Epithelial cell of esophagus (primary cell): ENCODE measurements around the gene SLC23A2.
A peak's percentile ranks its signal among the peaks of the same experiment; 100 is the strongest.

ENCODE experiments used
- DNase-seq: peaks from one replicate; pipeline ENCODE4 v3.0.0; 2010; ENCODE audit warnings: low read depth
- H3K4me3 ChIP-seq: 2 replicates; pipeline ENCODE4 v1.5.1; 2011; ENCODE audit warnings: mild to moderate bottlenecking, low read length, control low read depth
- CTCF ChIP-seq: IDR thresholded peaks from 2 replicates; pipeline ENCODE4 v1.5.1; 2011; ENCODE audit warnings: low read depth, mild to moderate bottlenecking, low read length, control low read depth, inconsistent platforms; ENCODE audit not compliant: insufficient read depth; ENCODE audit errors: missing control alignments

SLC23A2 gene

GRCh38 chr20:4951299-4951698, 50.0 kb downstream of the SLC23A2 start:
- H3K4me3 ChIP-seq: no peak overlapping the region
- peak; percentile 83 for DNase-seq
- TF ChIP-seq CTCF: no peak

DNA sequence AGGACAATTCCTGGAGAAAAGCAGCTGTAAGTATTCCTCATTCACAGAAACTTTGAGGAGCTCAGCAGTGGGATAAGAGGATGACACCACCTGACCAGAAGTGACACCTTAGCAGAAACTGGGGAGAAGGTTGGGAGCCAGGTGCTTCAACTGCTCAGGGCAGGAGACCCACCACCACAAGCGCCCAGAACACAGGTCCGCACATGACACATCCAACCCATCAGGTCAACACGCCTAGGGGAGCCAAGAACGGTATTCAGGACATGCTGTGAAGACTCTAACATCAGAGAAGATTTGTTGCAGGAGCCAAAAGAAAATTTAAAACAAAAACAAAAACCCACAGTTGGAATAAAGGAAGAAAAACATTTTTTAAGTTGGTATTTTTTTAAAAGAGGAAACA, 50.5 kb downstream of the SLC23A2 start:
- H3K4me3 ChIP-seq: no peak overlapping the region
- no peak for TF ChIP-seq CTCF
- DNase-seq: no peak

GRCh38 chr20:4950437-4950836, 50.9 kb downstream of the SLC23A2 start:
- DNase-seq: no peak
- no peak for TF ChIP-seq CTCF

DNA sequence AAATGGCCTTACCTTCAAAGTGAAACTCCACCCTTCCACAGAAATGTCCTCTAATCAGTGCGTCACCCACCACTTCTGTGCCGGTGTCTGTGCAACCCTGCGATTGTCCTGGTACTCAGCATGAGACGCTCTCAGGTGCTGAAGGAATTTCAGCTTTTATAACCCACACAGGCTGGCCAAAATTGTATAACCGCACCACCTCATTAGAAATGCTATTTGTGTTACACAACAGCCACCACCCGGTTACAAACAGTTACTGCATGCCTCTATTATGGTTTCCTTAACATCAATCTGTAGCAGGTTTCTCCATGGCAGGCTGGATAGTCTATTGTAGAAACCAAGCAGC, 51.5 kb downstream of the SLC23A2 start:
- peak; percentile 48 for DNase-seq

More at GRCh38 chr20:4950437-4950836, 50.9 kb downstream of the SLC23A2 start:
- H3K4me3 ChIP-seq: no peak overlapping the region

DNA sequence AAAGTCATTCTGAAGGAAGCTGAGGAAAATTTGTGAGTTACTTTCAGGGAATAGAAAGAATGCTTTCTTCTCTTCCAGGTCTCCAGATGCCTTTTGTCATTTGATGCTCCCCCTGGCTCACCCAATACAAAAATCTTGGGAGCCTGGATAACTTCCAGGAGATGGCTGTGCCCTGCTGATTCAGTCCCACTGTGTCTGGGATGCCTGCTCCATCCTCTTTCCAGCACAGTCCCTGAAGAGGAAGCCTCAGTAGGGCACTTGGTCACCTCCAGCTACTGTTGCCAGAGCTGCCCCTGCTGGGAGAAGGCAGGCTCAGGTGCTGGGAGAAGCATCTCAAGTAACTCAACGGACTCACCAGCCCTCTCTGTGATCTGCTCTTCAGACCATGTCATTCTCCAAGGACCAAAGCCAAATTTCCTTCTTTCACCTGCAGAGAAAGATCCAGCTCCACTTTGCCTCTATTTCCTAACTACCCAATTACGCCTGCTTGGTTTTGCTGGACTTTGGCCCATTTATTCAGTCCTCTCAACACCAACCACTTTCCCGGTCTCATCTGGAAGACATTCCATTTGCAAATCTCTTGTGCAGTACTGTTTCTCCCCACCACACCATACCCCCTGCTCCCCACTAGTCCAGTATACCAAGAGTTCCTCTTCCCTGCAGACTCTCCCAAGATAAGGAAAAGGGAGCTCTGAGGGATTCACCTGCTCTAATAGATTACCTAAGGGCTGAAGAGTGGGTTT, 53.3 kb downstream of the SLC23A2 start:
- H3K4me3 ChIP-seq: no peak overlapping the region
- DNase-seq: no peak
- TF ChIP-seq CTCF: no peak

More for the DNA sequence above, 51.5 kb downstream of the SLC23A2 start:
- no peak overlapping the region for H3K4me3 ChIP-seq
- TF ChIP-seq CTCF: peak; percentile 62

- no peak overlapping the region for H3K4me3 ChIP-seq
- DNase-seq: no peak
- TF ChIP-seq CTCF: no peak
Observed at GRCh38 chr20:4946986-4947385, 54.3 kb downstream of the SLC23A2 start.

DNA sequence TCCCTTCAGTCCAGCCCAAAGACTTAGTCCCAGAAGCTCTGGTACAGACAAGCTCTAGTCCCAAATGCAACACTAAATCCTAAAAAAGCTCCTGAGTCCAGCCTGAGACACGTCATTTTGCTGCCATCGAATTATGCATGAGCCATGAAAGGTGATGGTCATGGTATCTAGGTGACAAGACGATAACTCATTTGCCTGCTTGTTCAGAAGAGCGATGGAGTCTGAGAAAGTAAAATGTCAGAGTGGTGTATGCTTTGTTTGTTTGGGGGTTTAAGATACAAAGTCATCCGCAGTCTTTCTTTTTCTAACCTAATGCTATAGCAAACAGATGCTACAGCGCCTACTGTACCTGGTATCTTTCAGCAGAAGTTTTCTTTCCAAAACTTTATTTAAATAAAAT, 54.7 kb downstream of the SLC23A2 start:
- TF ChIP-seq CTCF: no peak
- no peak for DNase-seq
- H3K4me3 ChIP-seq: no peak overlapping the region
